C4-2B (cell line): ENCODE measurements around the gene LMNTD2.

Experiments used
- CTCF ChIP-seq: fragments of 450-650 bp; conservative IDR thresholded peaks from 2 replicates; pipeline ENCODE4 v1.5.1; 2017; ENCODE audit warnings: mild to moderate bottlenecking
- ZFX ChIP-seq: fragments of 450-650 bp; IDR thresholded peaks from 2 replicates; pipeline ENCODE4 v1.6.1; 2017

GRCh38 chr11:532527-532985, 28.0 kb downstream of the LMNTD2 start:
- no peak for TF ChIP-seq CTCF
- TF ChIP-seq ZFX: no peak
